ENCODE data around the gene GRK7.
"Not testable (repeated sequence)": the region's sequence is repeated elsewhere in the genome, so short reads cannot be mapped to it uniquely, and the experiment has no call there.

Gene GRK7

GRCh38 chr3:141793476-141794260, 30.5 kb downstream of the GRK7 start:
- H3K9me3 ChIP-seq (ENCODE audit: control insufficient read depth, insufficient read depth, low read length): no peaks in the 10 kb centered on the region
- WGBS (ENCODE audit: insufficient coverage, insufficient read length): no CpG with 5 or more reads among the region's 8 CpGs
- H3K27me3 ChIP-seq (ENCODE audit: control insufficient read depth, insufficient read depth, low read length): no peaks in the 10 kb centered on the region; the same call in 1 of the 2 replicates
- no peaks in the 10 kb centered on the region for H3K36me3 ChIP-seq (ENCODE audit: control insufficient read depth, insufficient read depth, low read length)
- peak; percentile 50 for DNase-seq (ENCODE audit: low read depth, low spot score)
- H3K4me1 ChIP-seq (ENCODE audit: control insufficient read depth, insufficient read depth, low read length): peaks cover 10% of the 10 kb centered on the region
- H3K27ac ChIP-seq (ENCODE audit: low read length): no peak overlapping the region
- H3K4me3 ChIP-seq (ENCODE audit: low read length): no peak overlapping the region

- no peak for DNase-seq (ENCODE audit: low read depth, low spot score)
- Histone ChIP-seq H3K36me3 (ENCODE audit: control insufficient read depth, insufficient read depth, low read length) (no peaks in the 10 kb centered on the region), H3K4me1 (ENCODE audit: control insufficient read depth, insufficient read depth, low read length) (peaks cover 10% of the 10 kb centered on the region), H3K27ac (ENCODE audit: low read length) (no peak overlapping the region), H3K27me3 (ENCODE audit: control insufficient read depth, insufficient read depth, low read length) (no peaks in the 10 kb centered on the region; the same call in 1 of the 2 replicates), H3K9me3 (ENCODE audit: control insufficient read depth, insufficient read depth, low read length) (no peaks in the 10 kb centered on the region), H3K4me3 (ENCODE audit: low read length) (no peak overlapping the region)
- WGBS (ENCODE audit: insufficient coverage, insufficient read length): no CpG with 5 or more reads among the region's 4 CpGs
Observed at GRCh38 chr3:141795276-141795675, 32.1 kb downstream of the GRK7 start.

GRCh38 chr3:141795741-141796080, 32.5 kb downstream of the GRK7 start:
- H3K4me1 ChIP-seq (ENCODE audit: control insufficient read depth, insufficient read depth, low read length): peaks cover 10% of the 10 kb centered on the region
- H3K27me3 ChIP-seq (ENCODE audit: control insufficient read depth, insufficient read depth, low read length): no peaks in the 10 kb centered on the region; the same call in 1 of the 2 replicates
- H3K9me3 ChIP-seq (ENCODE audit: control insufficient read depth, insufficient read depth, low read length): no peaks in the 10 kb centered on the region
- H3K36me3 ChIP-seq (ENCODE audit: control insufficient read depth, insufficient read depth, low read length): no peaks in the 10 kb centered on the region
- no peak for DNase-seq (ENCODE audit: low read depth, low spot score)
- no CpG with 5 or more reads among the region's 5 CpGs for WGBS (ENCODE audit: insufficient coverage, insufficient read length)
- no peak overlapping the region for H3K27ac ChIP-seq (ENCODE audit: low read length)
- H3K4me3 ChIP-seq (ENCODE audit: low read length): no peak overlapping the region

- DNase-seq (ENCODE audit: low read depth, low spot score): no peak
- Histone ChIP-seq H3K27ac (ENCODE audit: low read length) (no peak overlapping the region), H3K4me3 (ENCODE audit: low read length) (no peak overlapping the region)
Observed at GRCh38 chr3:141796081-141796888, 33.1 kb downstream of the GRK7 start.

GRCh38 chr3:141796889-141797781, 33.9 kb downstream of the GRK7 start:
- WGBS (ENCODE audit: insufficient coverage, insufficient read length): no CpG with 5 or more reads among the region's 49 CpGs
- H3K27me3 ChIP-seq (ENCODE audit: control insufficient read depth, insufficient read depth, low read length): no peaks in the 10 kb centered on the region; the same call in 1 of the 2 replicates
- no peak overlapping the region for H3K27ac ChIP-seq (ENCODE audit: low read length)
- H3K4me3 ChIP-seq (ENCODE audit: low read length): peak overlapping the region; percentile 8; the same call in 1 of the 2 replicates
- peak; percentile 80 for DNase-seq (ENCODE audit: low read depth, low spot score)
- no peaks in the 10 kb centered on the region for H3K9me3 ChIP-seq (ENCODE audit: control insufficient read depth, insufficient read depth, low read length)
- H3K36me3 ChIP-seq (ENCODE audit: control insufficient read depth, insufficient read depth, low read length): no peaks in the 10 kb centered on the region
- H3K4me1 ChIP-seq (ENCODE audit: control insufficient read depth, insufficient read depth, low read length): peaks cover 10% of the 10 kb centered on the region

More at GRCh38 chr3:141796081-141796888, 33.1 kb downstream of the GRK7 start:
- Histone ChIP-seq H3K4me1 (ENCODE audit: control insufficient read depth, insufficient read depth, low read length) (peaks cover 10% of the 10 kb centered on the region), H3K36me3 (ENCODE audit: control insufficient read depth, insufficient read depth, low read length) (no peaks in the 10 kb centered on the region), H3K9me3 (ENCODE audit: control insufficient read depth, insufficient read depth, low read length) (no peaks in the 10 kb centered on the region), H3K27me3 (ENCODE audit: control insufficient read depth, insufficient read depth, low read length) (no peaks in the 10 kb centered on the region; the same call in 1 of the 2 replicates)
- WGBS (ENCODE audit: insufficient coverage, insufficient read length): no CpG with 5 or more reads among the region's 11 CpGs

- WGBS (ENCODE audit: insufficient coverage, insufficient read length): no CpG with 5 or more reads among the region's 10 CpGs
- no peak overlapping the region; the same call in 1 of the 2 replicates for H3K4me3 ChIP-seq (ENCODE audit: low read length)
- no peaks in the 10 kb centered on the region for H3K36me3 ChIP-seq (ENCODE audit: control insufficient read depth, insufficient read depth, low read length)
- DNase-seq (ENCODE audit: low read depth, low spot score): no peak
- H3K27ac ChIP-seq (ENCODE audit: low read length): no peak overlapping the region
- H3K27me3 ChIP-seq (ENCODE audit: control insufficient read depth, insufficient read depth, low read length): no peaks in the 10 kb centered on the region; the same call in 1 of the 2 replicates
- H3K9me3 ChIP-seq (ENCODE audit: control insufficient read depth, insufficient read depth, low read length): no peaks in the 10 kb centered on the region
- peaks cover 10% of the 10 kb centered on the region for H3K4me1 ChIP-seq (ENCODE audit: control insufficient read depth, insufficient read depth, low read length)
Observed at GRCh38 chr3:141797819-141798447, 34.7 kb downstream of the GRK7 start.

GRCh38 chr3:141798448-141798845, 35.2 kb downstream of the GRK7 start:
- Histone ChIP-seq H3K4me3 (ENCODE audit: low read length) (no peak overlapping the region), H3K36me3 (ENCODE audit: control insufficient read depth, insufficient read depth, low read length) (no peaks in the 10 kb centered on the region), H3K27ac (ENCODE audit: low read length) (no peak overlapping the region), H3K4me1 (ENCODE audit: control insufficient read depth, insufficient read depth, low read length) (peaks cover 10% of the 10 kb centered on the region), H3K27me3 (ENCODE audit: control insufficient read depth, insufficient read depth, low read length) (no peaks in the 10 kb centered on the region; the same call in 1 of the 2 replicates), H3K9me3 (ENCODE audit: control insufficient read depth, insufficient read depth, low read length) (no peaks in the 10 kb centered on the region)
- DNase-seq (ENCODE audit: low read depth, low spot score): no peak
- WGBS (ENCODE audit: insufficient coverage, insufficient read length): no CpG with 5 or more reads among the region's 11 CpGs

GRCh38 chr3:141802316-141803077, 39.3 kb downstream of the GRK7 start:
- H3K27ac ChIP-seq (ENCODE audit: low read length): no peak overlapping the region
- H3K9me3 ChIP-seq (ENCODE audit: control insufficient read depth, insufficient read depth, low read length): no peaks in the 10 kb centered on the region
- no peak overlapping the region for H3K4me3 ChIP-seq (ENCODE audit: low read length)
- WGBS (ENCODE audit: insufficient coverage, insufficient read length): no CpG with 5 or more reads among the region's 6 CpGs
- no peak for DNase-seq (ENCODE audit: low read depth, low spot score)
- no peaks in the 10 kb centered on the region; the same call in 1 of the 2 replicates for H3K27me3 ChIP-seq (ENCODE audit: control insufficient read depth, insufficient read depth, low read length)
- H3K36me3 ChIP-seq (ENCODE audit: control insufficient read depth, insufficient read depth, low read length): no peaks in the 10 kb centered on the region
- peaks cover 6% of the 10 kb centered on the region for H3K4me1 ChIP-seq (ENCODE audit: control insufficient read depth, insufficient read depth, low read length)

- H3K27me3 ChIP-seq (ENCODE audit: control insufficient read depth, insufficient read depth, low read length); H3K4me3 ChIP-seq (ENCODE audit: low read length); H3K36me3 ChIP-seq (ENCODE audit: control insufficient read depth, insufficient read depth, low read length); H3K4me1 ChIP-seq (ENCODE audit: control insufficient read depth, insufficient read depth, low read length); H3K9me3 ChIP-seq (ENCODE audit: control insufficient read depth, insufficient read depth, low read length); DNase-seq (ENCODE audit: low read depth, low spot score); H3K27ac ChIP-seq (ENCODE audit: low read length): not testable (repeated sequence)
- WGBS (ENCODE audit: insufficient coverage, insufficient read length): no CpG with 5 or more reads among the region's 6 CpGs
Observed at GRCh38 chr3:141803538-141803937, 40.3 kb downstream of the GRK7 start.

Data from iPS DF 6.9 (cell line).